GM23338 (cell line): ENCODE data around the gene UNC79. TPM values are rescaled to one million over a fixed set of nuclear protein-coding genes. Genes with fewer than 3 reads are reported as not detected.

Experiments
- ATAC-seq: fragments of 200-7000 bp; cut with Tn5 transposase; 3 replicates; pipeline ENCODE4 v1.9.1; 2020
- DNase-seq: peaks from one replicate; pipeline ENCODE4 v3.0.0-alpha.2; 2015; ENCODE audit warnings: low spot score
- H2AFZ ChIP-seq: fragments of 200-600 bp; sonication (generic); 2 replicates; pipeline ENCODE4 v1.8.0; 2016; ENCODE audit warnings: antibody characterized with exemption, mild to moderate bottlenecking, moderate library complexity
- H3F3A ChIP-seq: fragments of 200-600 bp; sonication (generic); replicated peaks from 2 replicates; pipeline ENCODE4 v1.8.0; 2017; ENCODE audit warnings: antibody characterized with exemption, mixed run types, low read depth
- H3K27ac ChIP-seq: fragments of 200-600 bp; sonication (generic); 2 replicates; pipeline ENCODE4 v1.6.1; 2016; ENCODE audit warnings: low read depth
- H3K27me3 ChIP-seq: fragments of 200-600 bp; sonication (generic); 2 replicates; pipeline ENCODE4 v1.8.0; 2016; ENCODE audit warnings: mild to moderate bottlenecking, mixed run types, moderate library complexity; ENCODE audit not compliant: insufficient read depth
- H3K36me3 ChIP-seq: fragments of 200-600 bp; sonication (generic); 2 replicates; pipeline ENCODE4 v1.8.0; 2016; ENCODE audit warnings: mild to moderate bottlenecking; ENCODE audit not compliant: insufficient read depth
- H3K4me1 ChIP-seq: fragments of 200-600 bp; sonication (generic); 2 replicates; pipeline ENCODE4 v1.8.0; 2016; ENCODE audit warnings: mild to moderate bottlenecking, moderate library complexity; ENCODE audit not compliant: insufficient read depth
- H3K4me2 ChIP-seq: fragments of 200-600 bp; sonication (generic); 2 replicates; pipeline ENCODE4 v1.7.1; 2017; ENCODE audit warnings: mixed run types
- H3K4me3 ChIP-seq: fragments of 200-600 bp; sonication (generic); 2 replicates; pipeline ENCODE4 v1.6.1; 2016; ENCODE audit warnings: mixed run types
- H3K79me2 ChIP-seq: fragments of 200-600 bp; sonication (generic); replicated peaks from 2 replicates; pipeline ENCODE4 v1.8.0; 2017; ENCODE audit warnings: mild to moderate bottlenecking; ENCODE audit not compliant: insufficient read depth
- H3K9me2 ChIP-seq: fragments of 200-600 bp; sonication (generic); 2 replicates; pipeline ENCODE4 v1.8.0; 2017; ENCODE audit not compliant: insufficient read depth
- H4K20me1 ChIP-seq: fragments of 200-600 bp; sonication (generic); replicated peaks from 2 replicates; pipeline ENCODE4 v1.8.0; 2017; ENCODE audit warnings: mild to moderate bottlenecking; ENCODE audit not compliant: insufficient read depth
- H3K27ac Mint-ChIP-seq: 2 replicates; pipeline ENCODE4 v1.8.0; 2020; ENCODE audit warnings: inconsistent platforms, mild to moderate bottlenecking, moderate library complexity, mixed read lengths
- H3K27me3 Mint-ChIP-seq: 3 replicates; pipeline ENCODE4 v1.8.0; 2022; ENCODE audit warnings: low read depth, mild to moderate bottlenecking, moderate library complexity, mixed read lengths, inconsistent platforms; ENCODE audit not compliant: insufficient read depth, poor library complexity
- H3K36me3 Mint-ChIP-seq: 3 replicates; pipeline ENCODE4 v1.8.0; 2021; ENCODE audit warnings: low read depth, mild to moderate bottlenecking, inconsistent platforms, moderate library complexity, mixed read lengths
- H3K4me1 Mint-ChIP-seq: 3 replicates; pipeline ENCODE4 v1.8.0; 2020; ENCODE audit warnings: mild to moderate bottlenecking, inconsistent platforms, mixed read lengths
- H3K4me3 Mint-ChIP-seq: 3 replicates; pipeline ENCODE4 v1.8.0; 2021; ENCODE audit warnings: moderate library complexity, mild to moderate bottlenecking, inconsistent platforms, mixed read lengths
- H3K9me3 Mint-ChIP-seq: 3 replicates; pipeline ENCODE4 v1.8.0; 2020; ENCODE audit warnings: moderate library complexity, mild to moderate bottlenecking, inconsistent platforms, mixed read lengths
- CREB1 ChIP-seq: fragments of 250-450 bp; sonication (Bioruptor Pico); IDR thresholded peaks from 2 replicates; pipeline ENCODE4 v1.5.0; 2020; ENCODE audit warnings: low read depth, mild to moderate bottlenecking, moderate library complexity
- CTCF ChIP-seq, 2 experiments: fragments of 200-600 bp in 1 of 2; sonication (generic) in 1 of 2; conservative IDR thresholded peaks; 2 replicates each; pipeline versions ENCODE4 v1.5.1 to v1.6.1; 2016 to 2017; ENCODE audit warnings: antibody characterized with exemption in 2 of 2, low read depth in 2 of 2, mild to moderate bottlenecking in 2 of 2, moderate library complexity in 1 of 2
- EZH2 ChIP-seq: fragments of 200-600 bp; sonication (generic); IDR thresholded peaks from one replicate; pipeline ENCODE4 v1.8.0; 2017; ENCODE audit warnings: antibody characterized with exemption, mild to moderate bottlenecking, low read depth; ENCODE audit not compliant: unreplicated experiment
- NANOG ChIP-seq: IDR thresholded peaks from 2 replicates; pipeline ENCODE4 v1.6.1; 2016; ENCODE audit warnings: antibody characterized with exemption, borderline replicate concordance
- STAT1 ChIP-seq: IDR thresholded peaks from one replicate; pipeline ENCODE4 v1.6.1; 2016; ENCODE audit warnings: antibody characterized with exemption; ENCODE audit not compliant: unreplicated experiment
- ZNF114 ChIP-seq: fragments of 250-450 bp; sonication (Bioruptor Pico); IDR thresholded peaks from 2 replicates; pipeline ENCODE4 v1.5.0; 2020; ENCODE audit warnings: mild to moderate bottlenecking, moderate library complexity
- ZNF331 ChIP-seq: fragments of 250-450 bp; sonication (Bioruptor Pico); IDR thresholded peaks from 2 replicates; pipeline ENCODE4 v1.5.0; 2020; ENCODE audit warnings: low read depth, mild to moderate bottlenecking, moderate library complexity
- ZNF462 ChIP-seq: fragments of 250-450 bp; sonication (Bioruptor Pico); IDR thresholded peaks from 2 replicates; pipeline ENCODE4 v1.5.0; 2020; ENCODE audit warnings: mild to moderate bottlenecking, moderate library complexity
- polyA plus RNA-seq: library from polyadenylated mRNA; unstranded; fragments of >200 nt; fragmentation: Nextera tagmentation; extraction: Ambion mirVana; gene quantifications from 2 replicates; pipeline ENCODE4 v1.2.1, GENCODE V29; 2016
- total RNA-seq: library from RNA; depleted of rRNA; stranded (reverse); fragments of >200 nt; shearing (Covaris generic); gene quantifications from 2 replicates; pipeline ENCODE4 v1.2.3, GENCODE V29; 2014

UNC79 gene
- total and polyA plus RNA-seq, 2 experiments from 2014 or later = 1.8 to 3.6 TPM

GRCh38 chr14:93643676-93644075, 212.9 kb downstream of the UNC79 start:
- no peaks in the 10 kb centered on the region for H3K4me1 ChIP-seq
- no peaks in the 10 kb centered on the region for H3K27me3 Mint-ChIP-seq
- H4K20me1 ChIP-seq = no peaks in the 10 kb centered on the region
- H3K36me3 Mint-ChIP-seq = peaks cover 7% of the 10 kb centered on the region; the same call in 2 of the 3 replicates
- H3K9me2 ChIP-seq = no peaks in the 10 kb centered on the region
- no peak overlapping the region for H3K4me3 Mint-ChIP-seq
- H3K36me3 ChIP-seq = no peaks in the 10 kb centered on the region
- DNase-seq (no peak), ATAC-seq (no peak)
- H2AFZ ChIP-seq = no peak overlapping the region
- H3K27ac Mint-ChIP-seq = no peak overlapping the region
- no peak overlapping the region for H3K4me3 ChIP-seq
- H3F3A ChIP-seq = no peaks in the 10 kb centered on the region
- no peaks in the 10 kb centered on the region for H3K9me3 Mint-ChIP-seq
- no peak for TF ChIP-seq ZNF331 (CRISPR knock-in tag)
- TF ChIP-seq STAT1 = no peak
- TF ChIP-seq ZNF462 (CRISPR knock-in tag) = no peak
- no peak for TF ChIP-seq NANOG
- TF ChIP-seq EZH2 = no peak
- no peak for TF ChIP-seq CREB1
- TF ChIP-seq ZNF114 (CRISPR knock-in tag) = no peak
- no peak for TF ChIP-seq CTCF (conservative IDR thresholded peaks at IDR 0.05; ENCODE audit: low read depth in 2 of 2)
- H3K4me1 Mint-ChIP-seq = no peaks in the 10 kb centered on the region
- H3K79me2 ChIP-seq = no peaks in the 10 kb centered on the region
- H3K27ac ChIP-seq = no peak overlapping the region
- H3K27me3 ChIP-seq = no peaks in the 10 kb centered on the region
- H3K4me2 ChIP-seq = no peak overlapping the region
